ENCODE data around the gene DAB2IP.
A peak's percentile ranks its signal among the peaks of the same experiment; 100 is the strongest.

- peak; percentile 68 to 82 for TF ChIP-seq CTCF (conservative IDR thresholded peaks at IDR 0.05; ENCODE audit: low read depth in 2 of 2)
- no peak for TF ChIP-seq EZH2 (IDR thresholded peaks at IDR 0.05; ENCODE audit: low read depth, unreplicated experiment)
- TF ChIP-seq POLR2AphosphoS5 (IDR thresholded peaks at IDR 0.05; ENCODE audit: low read depth): no peak
- no peak for TF ChIP-seq JUNB (IDR thresholded peaks at IDR 0.05; ENCODE audit: unreplicated experiment)
- no peak for TF ChIP-seq EZH2phosphoT487 (IDR thresholded peaks at IDR 0.05; ENCODE audit: unreplicated experiment)
- no peak for TF ChIP-seq REST (IDR thresholded peaks at IDR 0.05; ENCODE audit: unreplicated experiment)
- no peak for TF ChIP-seq ZNF114 (CRISPR knock-in tag; IDR thresholded peaks at IDR 0.05)
- no peak for TF ChIP-seq NANOG (IDR thresholded peaks at IDR 0.05; ENCODE audit: borderline replicate concordance)
- TF ChIP-seq ZNF462 (CRISPR knock-in tag; IDR thresholded peaks at IDR 0.05): no peak
- no peak for TF ChIP-seq STAT1 (IDR thresholded peaks at IDR 0.05; ENCODE audit: unreplicated experiment)
- TF ChIP-seq, protein P1, sequence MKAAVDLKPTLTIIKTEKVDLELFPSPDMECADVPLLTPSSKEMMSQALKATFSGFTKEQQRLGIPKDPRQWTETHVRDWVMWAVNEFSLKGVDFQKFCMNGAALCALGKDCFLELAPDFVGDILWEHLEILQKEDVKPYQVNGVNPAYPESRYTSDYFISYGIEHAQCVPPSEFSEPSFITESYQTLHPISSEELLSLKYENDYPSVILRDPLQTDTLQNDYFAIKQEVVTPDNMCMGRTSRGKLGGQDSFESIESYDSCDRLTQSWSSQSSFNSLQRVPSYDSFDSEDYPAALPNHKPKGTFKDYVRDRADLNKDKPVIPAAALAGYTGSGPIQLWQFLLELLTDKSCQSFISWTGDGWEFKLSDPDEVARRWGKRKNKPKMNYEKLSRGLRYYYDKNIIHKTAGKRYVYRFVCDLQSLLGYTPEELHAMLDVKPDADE (IDR thresholded peaks at IDR 0.05): no peak
- TF ChIP-seq CREB1 (CRISPR knock-in tag; IDR thresholded peaks at IDR 0.05; ENCODE audit: low read depth): no peak
- TF ChIP-seq ZNF331 (CRISPR knock-in tag; IDR thresholded peaks at IDR 0.05; ENCODE audit: low read depth): no peak
These were observed 83.8 kb downstream of the DAB2IP start for GRCh38 chr9:121735065-121735792.

Measured in GM23338 (cell line).